Activated CD4-positive, alpha-beta T cell treated with anti-CD3 and anti-CD28 coated beads for 1 hour (primary cell): ENCODE measurements around the gene GAGE12E.
"Not testable (repeated sequence)": the region's sequence is repeated elsewhere in the genome, so short reads cannot be mapped to it uniquely, and the experiment has no call there.

Experiments used
- DNase-seq: peaks from one replicate; pipeline ENCODE4 v3.0.0-alpha.2; 2020

The GAGE12E gene

GRCh38 chrX:49550989-49551388 lies at the start of gene GAGE12E:
GAGE12E (plus strand) TSS chrX:49551289; CDS start chrX:49552444, 1,155 bp downstream.
- DNase-seq: not testable (repeated sequence)

- DNase-seq: not testable (repeated sequence)
Observed at GRCh38 chrX:49531877-49532276, 19.2 kb upstream of the GAGE12E start, which contains the start of gene GAGE12C. GAGE12C (plus strand) TSS chrX:49532177; CDS start chrX:49533332, 1,155 bp downstream.

- not testable (repeated sequence) for DNase-seq
Observed at GRCh38 chrX:49541433-49541832, 9.7 kb upstream of the GAGE12E start, which contains the start of gene GAGE12D. GAGE12D (plus strand) TSS chrX:49541733; CDS start chrX:49542888, 1,155 bp downstream.

- not testable (repeated sequence) for DNase-seq
Observed at GRCh38 chrX:49560542-49560941, 9.5 kb downstream of the GAGE12E start, which contains the start of gene GAGE12F. GAGE12F (plus strand) TSS chrX:49560842; CDS start chrX:49561997, 1,155 bp downstream.

GRCh38 chrX:49568728-49569127 lies 17.6 kb downstream of the GAGE12E start:
- not testable (repeated sequence) for DNase-seq

- not testable (repeated sequence) for DNase-seq
Observed at GRCh38 chrX:49569152-49569551, 18.1 kb downstream of the GAGE12E start.

GRCh38 chrX:49570100-49570499 lies 19.0 kb downstream of the GAGE12E start, which contains the start of gene GAGE12G:
GAGE12G (plus strand) TSS chrX:49570400; CDS start chrX:49571555, 1,155 bp downstream.
- DNase-seq: not testable (repeated sequence)

- DNase-seq: not testable (repeated sequence)
Observed at GRCh38 chrX:49579649-49580048, 28.6 kb downstream of the GAGE12E start, which contains the start of gene GAGE12H. GAGE12H (plus strand) TSS chrX:49579949; CDS start chrX:49581104, 1,155 bp downstream.

GRCh38 chrX:49589196-49589595 lies 38.1 kb downstream of the GAGE12E start, which contains the start of gene GAGE2A:
GAGE2A (plus strand) TSS chrX:49589496; CDS start chrX:49590651, 1,155 bp downstream.
- DNase-seq: not testable (repeated sequence)

- DNase-seq: not testable (repeated sequence)
Observed at GRCh38 chrX:49589769-49590478, 38.8 kb downstream of the GAGE12E start.

- DNase-seq: not testable (repeated sequence)
Observed at GRCh38 chrX:49590488-49590887, 39.4 kb downstream of the GAGE12E start.

GRCh38 chrX:49598720-49599119 lies 47.6 kb downstream of the GAGE12E start, which contains the start of gene GAGE1:
GAGE1 (plus strand) TSS chrX:49599020; CDS start chrX:49600175, 1,155 bp downstream.
- DNase-seq: not testable (repeated sequence)
